ENCODE measurements around the gene EHD4.

- TF ChIP-seq CTCF (IDR thresholded peaks at IDR 0.05; ENCODE audit: extremely low read depth in 1 of 2, insufficient read depth in 1 of 2, low read depth in 1 of 2, low read length in 2 of 2) (no peak), MAX (IDR thresholded peaks at IDR 0.05; ENCODE audit: insufficient read depth, insufficient read length) (no peak), POLR2A (IDR thresholded peaks at IDR 0.05; ENCODE audit: low read depth, low read length) (no peak), EZH2 (IDR thresholded peaks at IDR 0.05; ENCODE audit: borderline replicate concordance, low read depth, low read length, severe bottlenecking) (no peak), POLR2AphosphoS5 (IDR thresholded peaks at IDR 0.05; ENCODE audit: insufficient read depth, low read depth, low read length) (no peak), JUN (IDR thresholded peaks at IDR 0.05; ENCODE audit: borderline replicate concordance, insufficient read depth, insufficient read length, low read depth) (no peak)
Observed at GRCh38 chr15:41966920-41967465, 5.4 kb downstream of the EHD4 start.
